T-helper 22 cell (primary cell): ENCODE measurements around the gene USP7.
A peak's percentile ranks its signal among the peaks of the same experiment; 100 is the strongest.
"Not testable (repeated sequence)": the region's sequence is repeated elsewhere in the genome, so short reads cannot be mapped to it uniquely, and the experiment has no call there.

Experiments
- DNase-seq: peaks from one replicate; pipeline ENCODE4 v3.0.0-alpha.2; 2020; ENCODE audit warnings: low read depth

USP7 gene

DNA sequence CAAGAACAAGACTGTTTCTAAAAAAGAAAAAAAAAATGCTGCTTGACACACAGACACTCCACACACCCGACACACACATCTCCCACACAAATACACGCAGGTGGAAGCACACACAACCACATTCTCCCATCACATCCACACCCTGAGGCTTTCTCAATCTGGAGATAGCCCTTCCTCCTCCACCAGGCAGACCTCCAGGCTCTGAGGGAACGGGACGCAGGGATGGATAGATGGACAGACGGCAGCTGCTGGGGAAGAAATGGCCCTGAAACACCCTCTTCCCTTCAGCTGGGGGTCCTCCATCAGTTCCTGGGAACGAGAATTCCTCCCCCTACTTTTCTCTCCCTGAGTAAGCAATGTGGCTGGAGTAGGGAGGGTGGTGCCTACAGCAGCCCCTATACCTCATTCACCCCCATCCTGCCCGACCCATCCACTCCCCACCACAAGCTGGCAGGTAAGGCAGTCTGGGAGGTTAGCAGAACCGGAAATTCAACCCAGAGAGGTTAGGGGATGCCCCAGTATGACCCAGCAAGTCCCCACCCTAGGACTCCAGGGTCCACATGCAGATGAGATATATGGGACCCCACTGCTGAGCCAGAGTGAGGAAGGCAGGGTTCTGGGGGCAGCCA is 85.7 kb downstream of the USP7 start:
- no peak for DNase-seq

GRCh38 chr16:8875317-8875716 is 88.4 kb downstream of the USP7 start:
- not testable (repeated sequence) for DNase-seq

- no peak for DNase-seq
Measured at GRCh38 chr16:8874388-8874787, 89.3 kb downstream of the USP7 start.

DNA sequence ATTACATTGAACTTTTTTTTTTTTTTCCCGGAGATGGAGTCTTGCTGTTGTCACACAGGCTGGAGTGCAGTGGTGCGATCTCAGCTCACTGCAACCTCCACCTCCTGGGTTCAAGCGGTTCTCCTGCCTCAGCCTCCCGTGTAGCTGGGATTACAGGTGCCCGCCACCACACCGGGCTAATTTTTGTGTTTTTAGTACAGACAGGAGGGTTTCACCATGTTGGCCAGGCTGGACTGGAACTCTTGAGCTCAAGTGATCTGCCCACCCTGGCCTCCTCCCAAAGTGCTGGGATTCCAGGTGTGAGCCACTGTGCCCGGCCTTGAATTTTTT is 89.9 kb downstream of the USP7 start:
- not testable (repeated sequence) for DNase-seq

GRCh38 chr16:8872967-8873865 is 90.5 kb downstream of the USP7 start:
- no peak for DNase-seq

DNA sequence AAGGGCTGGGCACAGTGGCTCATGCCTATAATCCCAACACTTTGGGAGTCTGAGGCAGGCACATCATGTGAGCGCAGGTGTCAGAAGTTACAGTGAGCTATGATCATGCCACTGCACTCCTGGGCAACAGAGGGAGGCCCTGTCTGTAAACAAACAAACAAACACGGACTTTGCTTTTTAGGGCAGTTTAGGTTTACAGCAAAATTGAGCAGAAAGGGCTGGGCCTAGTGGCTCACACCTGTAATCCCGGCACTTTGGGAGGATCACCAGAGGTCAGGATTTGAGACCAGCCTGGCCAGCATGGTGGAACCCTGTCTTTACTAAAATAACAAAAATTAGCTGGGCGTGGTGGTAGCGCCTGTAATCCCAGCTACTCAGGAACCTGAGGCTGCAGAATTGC is 91.6 kb downstream of the USP7 start:
- DNase-seq, result no peak

- not testable (repeated sequence) for DNase-seq
Measured at GRCh38 chr16:8869988-8870241, 93.8 kb downstream of the USP7 start.

DNA sequence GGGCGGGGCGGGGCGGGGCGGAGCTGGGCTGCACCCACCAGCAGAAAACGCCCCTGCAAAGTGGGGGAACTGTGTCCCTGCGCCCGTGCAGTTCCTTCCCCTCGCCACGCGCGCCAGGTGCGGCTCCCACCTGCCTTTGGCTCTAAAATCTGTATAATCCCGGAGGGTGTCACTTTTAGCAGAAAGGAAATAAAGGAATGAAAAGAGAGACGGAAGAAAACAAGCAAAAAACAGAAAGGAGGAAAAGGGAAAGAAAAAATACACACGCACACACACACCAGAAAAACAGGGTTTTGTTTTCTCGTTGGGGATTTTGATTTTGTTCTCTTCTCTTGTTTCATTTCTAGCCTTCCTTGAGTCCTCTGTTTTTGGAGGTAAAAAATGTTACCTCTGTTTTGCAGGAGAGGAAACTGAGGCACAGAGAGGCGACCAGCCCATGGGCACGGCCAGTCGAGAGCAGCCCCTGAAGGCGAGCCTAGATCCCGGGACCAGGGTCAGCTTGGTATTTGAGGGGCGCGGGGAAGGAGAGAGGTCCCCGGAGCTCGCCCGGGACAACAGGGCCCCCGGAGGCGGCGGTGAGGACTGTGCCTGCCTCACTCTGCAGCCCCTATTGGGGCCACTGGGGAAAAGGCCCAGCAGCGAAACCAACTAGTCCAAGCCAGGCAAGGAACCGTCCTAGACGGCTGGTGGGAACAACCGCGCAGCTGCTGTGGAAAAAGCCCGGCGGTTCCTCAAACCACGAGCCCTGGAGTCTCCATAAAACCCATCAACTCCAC is 94.3 kb downstream of the USP7 start:
- no peak for DNase-seq

- DNase-seq, result peak; percentile 72
Measured at GRCh38 chr16:8868416-8869211, 95.1 kb downstream of the USP7 start, which contains the start of gene CARHSP1. TSS of gene CARHSP1 (minus strand) at chr16:8869006. CDS start at chr16:8859328, 9,678 bp downstream.

DNA sequence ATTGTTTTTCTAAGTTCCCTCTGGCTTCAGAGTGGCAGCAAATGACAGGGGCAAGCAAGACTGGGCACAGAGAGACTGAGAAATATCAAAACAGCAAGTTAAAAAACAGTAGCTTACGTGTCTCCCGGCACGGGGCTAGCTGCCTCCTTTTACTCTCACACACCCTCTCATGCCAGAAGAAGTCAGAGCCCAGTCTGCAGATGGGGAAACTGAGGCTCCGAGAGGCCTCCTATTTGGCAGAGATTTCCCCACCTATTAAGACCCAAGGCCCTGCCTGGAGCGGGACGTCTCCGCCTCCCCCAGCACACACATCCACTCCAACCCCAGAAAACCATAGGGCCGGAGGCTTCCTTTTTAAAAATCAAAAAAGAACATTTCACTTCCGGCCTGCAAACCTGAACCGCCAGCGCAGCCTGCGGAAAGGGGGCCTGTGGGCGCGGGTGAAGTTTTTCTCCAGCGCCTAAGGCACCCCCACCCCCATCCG is 95.7 kb downstream of the USP7 start:
- DNase-seq, result no peak

GRCh38 chr16:8867216-8867931 is 96.3 kb downstream of the USP7 start:
- DNase-seq, result no peak

GRCh38 chr16:8866884-8867215 is 96.9 kb downstream of the USP7 start:
- DNase-seq, result no peak

DNA sequence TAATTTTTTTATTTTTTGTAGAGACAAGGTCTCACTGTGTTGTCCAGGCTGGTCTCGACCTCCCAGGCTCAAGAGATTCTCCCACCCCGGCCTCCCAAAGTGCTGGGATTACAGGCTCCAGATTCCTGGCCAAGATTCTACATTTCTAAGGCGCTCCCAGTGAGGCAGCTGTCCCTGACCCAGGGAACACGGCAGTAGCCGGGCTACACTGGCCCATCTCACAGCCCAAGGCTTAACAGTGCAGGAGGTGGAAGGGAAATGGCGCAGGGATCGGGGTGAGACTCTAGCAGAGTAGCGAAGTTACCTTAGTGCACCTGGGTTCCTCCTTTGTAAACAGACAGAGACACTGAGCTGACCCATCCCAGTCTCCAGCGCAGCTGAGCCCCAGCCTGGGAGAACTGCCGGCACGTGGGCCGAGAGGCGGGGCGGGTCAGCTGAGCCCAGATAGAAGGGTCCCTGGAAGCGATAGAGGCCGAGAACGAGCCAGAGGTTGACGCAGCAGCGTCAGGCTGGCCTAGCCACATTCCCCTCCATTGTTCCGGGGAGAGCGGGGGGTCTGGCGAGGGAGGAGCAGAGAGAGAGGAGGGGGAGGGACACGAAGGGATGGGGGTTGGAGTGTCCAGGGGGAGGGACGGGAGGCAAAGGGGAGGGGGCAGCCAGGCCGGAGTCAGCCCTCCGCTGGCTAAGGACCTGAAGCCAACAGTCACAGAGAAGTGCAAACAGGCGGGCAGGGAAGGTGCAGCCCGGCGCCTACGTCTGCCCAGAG is 97.4 kb downstream of the USP7 start:
- no peak for DNase-seq

- DNase-seq, result no peak
Measured at GRCh38 chr16:8865145-8865882, 98.4 kb downstream of the USP7 start.

DNA sequence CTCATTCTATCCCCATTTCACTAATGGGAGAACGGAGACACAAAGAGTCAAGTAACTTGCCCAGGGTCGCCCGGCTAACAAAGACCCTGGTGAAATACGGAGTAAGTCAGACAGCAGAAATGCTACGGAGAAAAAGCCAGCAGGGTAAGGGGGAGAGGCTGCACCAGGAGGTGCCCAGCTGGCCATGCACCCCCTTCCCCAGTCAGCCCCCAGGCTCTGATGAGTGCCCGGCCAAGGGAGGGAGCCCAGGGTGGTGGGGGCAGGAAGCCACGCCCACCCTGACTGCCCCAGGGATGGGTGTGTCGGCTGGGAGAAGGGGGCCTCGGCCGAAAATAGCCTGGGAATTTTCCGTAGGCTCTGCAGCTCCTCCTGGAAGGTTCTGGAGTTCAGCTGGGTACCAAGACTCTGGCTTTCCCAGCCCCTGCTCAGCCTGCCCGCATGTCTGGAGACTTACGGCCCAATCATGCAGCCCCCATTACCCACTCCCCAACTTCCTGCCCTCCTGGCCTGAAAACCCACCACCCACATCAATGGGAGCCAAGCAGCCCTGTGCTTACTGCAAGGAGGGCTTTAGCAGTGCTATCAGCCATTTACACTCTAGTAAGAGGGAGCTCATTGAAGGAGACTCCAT is 99.1 kb downstream of the USP7 start:
- no peak for DNase-seq

DNA sequence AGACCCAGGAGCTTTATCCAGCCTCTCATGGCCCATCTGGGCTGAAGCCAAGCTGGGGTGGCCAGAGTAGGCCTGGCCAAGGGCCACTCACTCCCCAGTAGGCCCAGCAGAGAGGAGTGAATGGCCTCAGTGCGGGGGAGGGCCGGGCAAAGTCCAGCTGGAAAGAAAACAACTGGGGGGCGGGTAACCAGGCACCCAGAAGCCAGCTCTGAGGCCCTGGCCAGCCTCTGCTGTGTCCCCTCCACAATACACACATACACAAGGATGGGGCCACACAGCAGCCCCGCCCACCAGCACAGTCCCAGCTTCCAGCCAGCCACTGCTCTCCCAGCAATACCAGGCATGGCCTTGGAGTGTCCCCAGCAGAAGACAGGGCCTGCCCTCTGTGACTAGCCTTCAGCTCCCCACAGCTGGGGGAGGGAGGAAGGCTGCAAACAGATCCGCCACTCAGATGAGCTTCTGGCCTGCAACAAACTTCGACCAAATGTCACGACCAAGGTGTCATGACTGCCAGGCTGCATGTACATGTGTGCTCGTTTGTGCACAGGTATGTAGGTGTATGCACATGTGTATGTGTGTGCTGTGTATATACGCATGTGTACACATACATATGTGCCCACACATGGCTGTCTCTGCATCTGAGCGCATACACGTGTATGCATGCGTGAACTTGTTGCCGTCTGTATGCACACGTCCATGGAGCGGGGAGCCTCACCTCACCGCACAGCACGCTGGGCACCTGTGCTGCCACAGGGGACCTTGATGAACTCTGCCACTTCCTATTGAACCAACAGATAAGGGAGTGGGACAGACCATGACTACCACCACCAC is 99.9 kb downstream of the USP7 start:
- no peak for DNase-seq

GRCh38 chr16:8862309-8863130 is 101.2 kb downstream of the USP7 start:
- no peak for DNase-seq
